DOHH2 (cell line): ENCODE measurements around the gene LPXN.
A peak's percentile ranks its signal among the peaks of the same experiment; 100 is the strongest.

Experiments
- H3F3A ChIP-seq: fragments of 200-600 bp; sonication (generic), shearing (Covaris generic); 2 replicates; pipeline ENCODE4 v1.6.0; 2016; ENCODE audit warnings: antibody characterized with exemption, mild to moderate bottlenecking; ENCODE audit not compliant: control insufficient read depth, insufficient read depth
- H3K27ac ChIP-seq: fragments of 200-600 bp; sonication (generic); 2 replicates; pipeline ENCODE4 v1.5.1; 2014; ENCODE audit warnings: low read depth, mild to moderate bottlenecking, low read length, moderate library complexity
- H3K27me3 ChIP-seq: fragments of 200-600 bp; sonication (generic); 2 replicates; pipeline ENCODE4 v1.6.1; 2014; ENCODE audit warnings: mild to moderate bottlenecking, low read length, mixed read lengths; ENCODE audit not compliant: control insufficient read depth
- H3K36me3 ChIP-seq: fragments of 200-600 bp; sonication (generic); 2 replicates; pipeline ENCODE4 v1.6.1; 2014; ENCODE audit warnings: mild to moderate bottlenecking, low read length, moderate library complexity, mixed read lengths; ENCODE audit not compliant: control insufficient read depth
- H3K4me1 ChIP-seq: fragments of 200-600 bp; sonication (generic); 2 replicates; pipeline ENCODE4 v1.6.1; 2014; ENCODE audit warnings: mild to moderate bottlenecking, low read length, mixed read lengths; ENCODE audit not compliant: control insufficient read depth
- H3K4me2 ChIP-seq: fragments of 200-600 bp; sonication (generic); 2 replicates; pipeline ENCODE4 v1.6.0; 2014; ENCODE audit warnings: mild to moderate bottlenecking, low read length, moderate library complexity
- H3K4me3 ChIP-seq: fragments of 200-600 bp; sonication (generic); 2 replicates; pipeline ENCODE4 v1.5.1; 2014; ENCODE audit warnings: mild to moderate bottlenecking, low read length, mixed read lengths
- H3K79me2 ChIP-seq: fragments of 200-600 bp; sonication (generic); 2 replicates; pipeline ENCODE4 v1.6.1; 2014; ENCODE audit warnings: mild to moderate bottlenecking, low read length, mixed read lengths; ENCODE audit not compliant: control insufficient read depth
- H3K9me2 ChIP-seq: fragments of 200-600 bp; sonication (generic); replicated peaks from 2 replicates; pipeline ENCODE4 v1.6.1; 2014; ENCODE audit warnings: mild to moderate bottlenecking, low read length, mixed read lengths; ENCODE audit not compliant: control insufficient read depth
- H3K9me3 ChIP-seq: fragments of 200-600 bp; sonication (generic); 2 replicates; pipeline ENCODE4 v1.6.1; 2014; ENCODE audit warnings: antibody characterized with exemption, low read length, mixed read lengths; ENCODE audit not compliant: control insufficient read depth, insufficient read depth
- H4K20me1 ChIP-seq: fragments of 200-600 bp; sonication (generic); 2 replicates; pipeline ENCODE4 v1.6.0; 2014; ENCODE audit warnings: low read depth, mild to moderate bottlenecking, antibody characterized with exemption, low read length, moderate library complexity; ENCODE audit not compliant: control insufficient read depth, insufficient read depth
- EZH2phosphoT487 ChIP-seq: fragments of 200-600 bp; sonication (generic); IDR thresholded peaks from 2 replicates; pipeline ENCODE4 v1.6.1; 2017; ENCODE audit warnings: borderline replicate concordance, mild to moderate bottlenecking, antibody characterized with exemption, low read length, moderate library complexity, mixed read lengths
- TF ChIP-seq, protein P1 (sequence below): fragments of 200-600 bp; sonication (generic); IDR thresholded peaks from one replicate; pipeline ENCODE4 v1.5.1; 2014; ENCODE audit warnings: antibody characterized with exemption, mild to moderate bottlenecking, low read depth, low read length; ENCODE audit not compliant: poor library complexity, severe bottlenecking

LPXN gene

DNA sequence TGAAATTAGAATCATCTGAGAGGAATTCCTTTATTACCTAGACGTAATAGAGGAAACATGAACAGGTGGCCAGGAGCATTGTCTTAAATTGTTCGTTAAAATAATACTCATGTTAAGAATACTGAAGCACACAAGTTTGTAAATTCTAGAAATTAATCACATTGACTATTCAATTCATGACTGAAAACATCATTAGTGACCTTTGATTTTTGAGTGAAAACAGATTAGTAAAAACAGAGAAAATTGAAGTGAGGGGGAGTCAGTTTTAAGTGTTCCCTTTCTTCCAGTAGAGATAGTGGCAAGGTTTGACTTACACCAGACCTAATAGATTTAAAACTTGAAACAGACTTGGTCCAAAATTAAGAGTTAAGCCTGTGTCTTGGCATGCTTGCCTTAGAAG is 4.7 kb upstream of the LPXN start:
- Histone ChIP-seq H3K27me3 (no peaks in the 10 kb centered on the region), H3K4me1 (peaks cover 62% of the 10 kb centered on the region), H3K4me3 (peak overlapping the region; percentile 86), H3K9me2 (no peaks in the 10 kb centered on the region), H4K20me1 (peaks cover 26% of the 10 kb centered on the region), H3F3A (peaks cover 20% of the 10 kb centered on the region), H3K4me2 (peak overlapping the region; percentile 73), H3K79me2 (peaks cover 78% of the 10 kb centered on the region), H3K9me3 (no peaks in the 10 kb centered on the region), H3K36me3 (peaks cover 65% of the 10 kb centered on the region), H3K27ac (peak overlapping the region; percentile 90)
- TF ChIP-seq, protein P1, sequence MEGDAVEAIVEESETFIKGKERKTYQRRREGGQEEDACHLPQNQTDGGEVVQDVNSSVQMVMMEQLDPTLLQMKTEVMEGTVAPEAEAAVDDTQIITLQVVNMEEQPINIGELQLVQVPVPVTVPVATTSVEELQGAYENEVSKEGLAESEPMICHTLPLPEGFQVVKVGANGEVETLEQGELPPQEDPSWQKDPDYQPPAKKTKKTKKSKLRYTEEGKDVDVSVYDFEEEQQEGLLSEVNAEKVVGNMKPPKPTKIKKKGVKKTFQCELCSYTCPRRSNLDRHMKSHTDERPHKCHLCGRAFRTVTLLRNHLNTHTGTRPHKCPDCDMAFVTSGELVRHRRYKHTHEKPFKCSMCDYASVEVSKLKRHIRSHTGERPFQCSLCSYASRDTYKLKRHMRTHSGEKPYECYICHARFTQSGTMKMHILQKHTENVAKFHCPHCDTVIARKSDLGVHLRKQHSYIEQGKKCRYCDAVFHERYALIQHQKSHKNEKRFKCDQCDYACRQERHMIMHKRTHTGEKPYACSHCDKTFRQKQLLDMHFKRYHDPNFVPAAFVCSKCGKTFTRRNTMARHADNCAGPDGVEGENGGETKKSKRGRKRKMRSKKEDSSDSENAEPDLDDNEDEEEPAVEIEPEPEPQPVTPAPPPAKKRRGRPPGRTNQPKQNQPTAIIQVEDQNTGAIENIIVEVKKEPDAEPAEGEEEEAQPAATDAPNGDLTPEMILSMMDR, result no peak
- TF ChIP-seq EZH2phosphoT487, result no peak

DNA sequence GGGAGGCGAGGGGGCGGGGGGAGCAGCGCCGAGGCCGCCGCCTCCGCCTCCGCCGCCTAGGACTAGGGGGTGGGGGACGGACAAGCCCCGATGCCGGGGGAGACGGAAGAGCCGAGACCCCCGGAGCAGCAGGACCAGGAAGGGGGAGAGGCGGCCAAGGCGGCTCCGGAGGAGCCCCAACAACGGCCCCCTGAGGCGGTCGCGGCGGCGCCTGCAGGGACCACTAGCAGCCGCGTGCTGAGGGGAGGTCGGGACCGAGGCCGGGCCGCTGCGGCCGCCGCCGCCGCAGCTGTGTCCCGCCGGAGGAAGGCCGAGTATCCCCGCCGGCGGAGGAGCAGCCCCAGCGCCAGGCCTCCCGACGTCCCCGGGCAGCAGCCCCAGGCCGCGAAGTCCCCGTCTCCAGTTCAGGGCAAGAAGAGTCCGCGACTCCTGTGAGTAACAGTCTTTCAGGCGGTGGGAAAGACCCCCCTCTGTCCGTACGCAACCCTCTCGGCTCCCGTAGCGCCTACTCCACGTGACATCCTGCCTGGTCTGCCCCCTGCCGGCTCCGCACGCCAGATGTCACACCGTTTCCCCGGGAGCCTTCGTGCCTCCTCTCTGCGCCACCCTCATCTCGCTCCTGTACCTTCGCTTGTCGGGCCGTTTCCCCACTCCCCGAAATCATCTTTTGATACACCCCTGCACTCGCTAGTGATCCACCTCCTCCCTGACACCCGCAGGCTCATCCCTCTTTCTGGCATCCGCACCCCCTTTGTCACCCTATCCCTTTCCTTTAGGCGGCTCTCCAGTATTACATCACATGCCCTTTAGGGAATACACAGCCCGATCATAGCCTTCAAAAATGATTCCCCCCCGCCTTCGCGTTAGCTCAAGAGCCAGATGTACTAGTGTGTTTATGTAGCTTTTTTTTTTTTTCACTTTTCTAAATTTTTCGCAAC is 3.8 kb upstream of the LPXN start:
- no peaks in the 10 kb centered on the region for H3K9me3 ChIP-seq
- no peak for TF ChIP-seq EZH2phosphoT487
- TF ChIP-seq, protein P1, result peak; percentile 80
- H3K27me3 ChIP-seq, result no peaks in the 10 kb centered on the region
- H3K79me2 ChIP-seq, result peaks cover 78% of the 10 kb centered on the region
- H3K9me2 ChIP-seq, result no peaks in the 10 kb centered on the region
- H4K20me1 ChIP-seq, result peaks cover 26% of the 10 kb centered on the region
- peak overlapping the region; percentile 90 for H3K27ac ChIP-seq
- peak overlapping the region; percentile 73 for H3K4me2 ChIP-seq
- H3K36me3 ChIP-seq, result peaks cover 64% of the 10 kb centered on the region
- peaks cover 20% of the 10 kb centered on the region for H3F3A ChIP-seq
- peak overlapping the region; percentile 86 for H3K4me3 ChIP-seq
- H3K4me1 ChIP-seq, result peaks cover 56% of the 10 kb centered on the region

DNA sequence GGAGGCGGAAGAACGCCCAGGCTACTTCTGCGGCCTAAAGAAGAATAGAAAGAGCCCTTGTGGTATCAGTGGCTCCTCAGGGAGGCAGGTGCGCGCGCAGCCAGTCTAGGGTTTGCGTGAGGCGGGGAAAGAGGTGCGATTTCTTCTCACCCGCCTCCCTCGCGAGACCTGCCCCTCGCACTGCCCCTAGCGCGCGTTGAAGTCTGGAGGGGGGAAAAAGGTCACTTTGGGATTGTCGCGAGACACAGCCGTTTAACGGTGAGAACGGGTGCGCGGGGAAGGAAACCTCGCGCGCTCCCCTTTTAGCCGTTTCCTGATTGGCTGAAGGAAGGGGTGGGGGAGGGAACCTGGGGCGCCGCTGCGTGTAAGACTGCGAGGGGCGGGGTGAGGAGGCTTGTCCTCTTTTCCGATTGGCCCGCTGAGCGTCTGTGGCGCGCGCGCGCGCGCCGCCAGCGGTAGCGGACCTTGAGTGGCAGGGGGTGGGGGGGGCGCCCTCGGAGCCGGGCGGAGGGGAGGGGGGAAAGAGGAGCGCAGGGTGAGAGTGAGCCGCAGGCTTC is 3.1 kb upstream of the LPXN start, which contains the start of gene ZFP91:
Gene ZFP91 (plus strand): TSS at position 429 of the 557 bp plus-strand sequence. CDS start 219 bp downstream, outside the sequence.
- peaks cover 65% of the 10 kb centered on the region for H3K36me3 ChIP-seq
- H3K9me3 ChIP-seq, result no peaks in the 10 kb centered on the region
- no peaks in the 10 kb centered on the region for H3K9me2 ChIP-seq
- no peaks in the 10 kb centered on the region for H3K27me3 ChIP-seq
- H3F3A ChIP-seq, result peaks cover 20% of the 10 kb centered on the region
- peaks cover 78% of the 10 kb centered on the region for H3K79me2 ChIP-seq
- peaks cover 28% of the 10 kb centered on the region for H4K20me1 ChIP-seq
- H3K27ac ChIP-seq, result peak within 1 kb of the TSS; percentile 96
- H3K4me3 ChIP-seq, result peak within 1 kb of the TSS; percentile 92
- peaks cover 54% of the 10 kb centered on the region for H3K4me1 ChIP-seq
- H3K4me2 ChIP-seq, result peak within 1 kb of the TSS; percentile 95
- TF ChIP-seq, protein P1, result no peak
- no peak for TF ChIP-seq EZH2phosphoT487
